KMS-11 (cell line): Measurements from ENCODE around the gene STK32B.

Experiments
- H2AFZ ChIP-seq: fragments of 200-600 bp; sonication (generic); 2 replicates; pipeline ENCODE4 v1.6.1; 2016; ENCODE audit warnings: antibody characterized with exemption, mixed run types, low read depth
- H3K27ac ChIP-seq: fragments of 200-600 bp; sonication (generic); 2 replicates; pipeline ENCODE4 v1.6.1; 2016; ENCODE audit warnings: mild to moderate bottlenecking, mixed run types
- H3K27me3 ChIP-seq: fragments of 200-600 bp; sonication (generic); 2 replicates; pipeline ENCODE4 v1.6.1; 2017; ENCODE audit warnings: mild to moderate bottlenecking, low read depth, mixed run types, moderate library complexity; ENCODE audit not compliant: insufficient read depth
- H3K36me3 ChIP-seq: fragments of 200-600 bp; sonication (generic); 2 replicates; pipeline ENCODE4 v1.6.1; 2017; ENCODE audit warnings: mild to moderate bottlenecking, mixed run types; ENCODE audit not compliant: insufficient read depth
- H3K4me1 ChIP-seq: fragments of 200-600 bp; sonication (generic); 2 replicates; pipeline ENCODE4 v1.6.1; 2016; ENCODE audit warnings: mild to moderate bottlenecking, low read depth, mixed run types; ENCODE audit not compliant: poor library complexity, severe bottlenecking
- H3K4me2 ChIP-seq: fragments of 200-600 bp; sonication (generic); 2 replicates; pipeline ENCODE4 v1.7.0; 2016; ENCODE audit warnings: mild to moderate bottlenecking, mixed run types
- H3K4me3 ChIP-seq: fragments of 200-600 bp; sonication (generic); IDR thresholded peaks from 2 replicates; pipeline ENCODE4 v1.6.1; 2017; ENCODE audit warnings: low read depth, low read length, mixed read lengths; ENCODE audit not compliant: insufficient read depth
- H3K79me2 ChIP-seq: fragments of 200-600 bp; sonication (generic); 2 replicates; pipeline ENCODE4 v1.6.1; 2016; ENCODE audit warnings: low read depth, mixed run types; ENCODE audit not compliant: insufficient read depth
- H3K9ac ChIP-seq: fragments of 200-600 bp; sonication (generic); 2 replicates; pipeline ENCODE4 v1.6.1; 2016; ENCODE audit warnings: mild to moderate bottlenecking, mixed run types
- H4K20me1 ChIP-seq: fragments of 200-600 bp; sonication (generic); 2 replicates; pipeline ENCODE4 v1.6.1; 2016; ENCODE audit warnings: mild to moderate bottlenecking, mixed run types; ENCODE audit not compliant: insufficient read depth
- CTCF ChIP-seq: fragments of 200-600 bp; sonication (generic); conservative IDR thresholded peaks from 2 replicates; pipeline ENCODE4 v1.6.1; 2017; ENCODE audit warnings: low read depth, mild to moderate bottlenecking, antibody characterized with exemption, low read length, moderate library complexity, mixed read lengths

The STK32B gene

GRCh38 chr4:5098176-5098575 lies 46.9 kb downstream of the STK32B start:
- no peak for TF ChIP-seq CTCF
- no peaks in the 10 kb centered on the region for H3K36me3 ChIP-seq
- H2AFZ ChIP-seq: no peak overlapping the region

GRCh38 chr4:5100336-5100735 lies 49.1 kb downstream of the STK32B start:
- Histone ChIP-seq H3K4me2 (no peak overlapping the region), H4K20me1 (no peaks in the 10 kb centered on the region), H3K4me3 (no peak overlapping the region), H3K36me3 (no peaks in the 10 kb centered on the region), H3K27ac (no peak overlapping the region), H3K4me1 (no peaks in the 10 kb centered on the region), H3K27me3 (no peaks in the 10 kb centered on the region), H3K9ac (no peak overlapping the region), H3K79me2 (no peaks in the 10 kb centered on the region), H2AFZ (no peak overlapping the region)
- no peak for TF ChIP-seq CTCF

More at GRCh38 chr4:5098176-5098575, 46.9 kb downstream of the STK32B start:
- Histone ChIP-seq H3K4me3 (no peak overlapping the region), H3K27me3 (no peaks in the 10 kb centered on the region), H4K20me1 (no peaks in the 10 kb centered on the region), H3K4me2 (no peak overlapping the region), H3K27ac (no peak overlapping the region), H3K9ac (no peak overlapping the region), H3K4me1 (no peaks in the 10 kb centered on the region), H3K79me2 (no peaks in the 10 kb centered on the region)

- Histone ChIP-seq H3K4me1 (no peaks in the 10 kb centered on the region), H3K36me3 (no peaks in the 10 kb centered on the region), H2AFZ (no peak overlapping the region), H3K27ac (no peak overlapping the region), H3K27me3 (no peaks in the 10 kb centered on the region), H3K4me3 (no peak overlapping the region), H3K9ac (no peak overlapping the region), H3K79me2 (no peaks in the 10 kb centered on the region), H3K4me2 (no peak overlapping the region), H4K20me1 (no peaks in the 10 kb centered on the region)
- no peak for TF ChIP-seq CTCF
These were observed 49.7 kb downstream of the STK32B start for GRCh38 chr4:5100986-5101385.

GRCh38 chr4:5101571-5101970 lies 50.3 kb downstream of the STK32B start:
- no peak overlapping the region for H3K27ac ChIP-seq

More at GRCh38 chr4:5101571-5101970, 50.3 kb downstream of the STK32B start:
- Histone ChIP-seq H3K9ac (no peak overlapping the region), H2AFZ (no peak overlapping the region), H3K79me2 (no peaks in the 10 kb centered on the region), H4K20me1 (no peaks in the 10 kb centered on the region), H3K4me2 (no peak overlapping the region), H3K4me1 (no peaks in the 10 kb centered on the region), H3K36me3 (no peaks in the 10 kb centered on the region), H3K4me3 (no peak overlapping the region), H3K27me3 (no peaks in the 10 kb centered on the region)
- TF ChIP-seq CTCF: no peak
